ENCODE data around the gene TGFBR2.

GRCh38 chr3:30633718-30634117, 27.3 kb downstream of the TGFBR2 start:
- TF ChIP-seq CTCF (conservative IDR thresholded peaks at IDR 0.05; ENCODE audit: low read length) (no peak), EZH2phosphoT487 (IDR thresholded peaks at IDR 0.05; ENCODE audit: borderline replicate concordance) (no peak)
